ENCODE data around the gene EN2.
A peak's percentile ranks its signal among the peaks of the same experiment; 100 is the strongest.

The EN2 gene

GRCh38 chr7:155451840-155452239, 6.1 kb upstream of the EN2 start:
- DNase-seq = no peak

GRCh38 chr7:155452505-155453295, 5.2 kb upstream of the EN2 start:
- DNase-seq = no peak

- DNase-seq = no peak
Measured at GRCh38 chr7:155453296-155454182, 4.4 kb upstream of the EN2 start.

GRCh38 chr7:155454183-155455112, 3.5 kb upstream of the EN2 start:
- no peak for DNase-seq

DNA sequence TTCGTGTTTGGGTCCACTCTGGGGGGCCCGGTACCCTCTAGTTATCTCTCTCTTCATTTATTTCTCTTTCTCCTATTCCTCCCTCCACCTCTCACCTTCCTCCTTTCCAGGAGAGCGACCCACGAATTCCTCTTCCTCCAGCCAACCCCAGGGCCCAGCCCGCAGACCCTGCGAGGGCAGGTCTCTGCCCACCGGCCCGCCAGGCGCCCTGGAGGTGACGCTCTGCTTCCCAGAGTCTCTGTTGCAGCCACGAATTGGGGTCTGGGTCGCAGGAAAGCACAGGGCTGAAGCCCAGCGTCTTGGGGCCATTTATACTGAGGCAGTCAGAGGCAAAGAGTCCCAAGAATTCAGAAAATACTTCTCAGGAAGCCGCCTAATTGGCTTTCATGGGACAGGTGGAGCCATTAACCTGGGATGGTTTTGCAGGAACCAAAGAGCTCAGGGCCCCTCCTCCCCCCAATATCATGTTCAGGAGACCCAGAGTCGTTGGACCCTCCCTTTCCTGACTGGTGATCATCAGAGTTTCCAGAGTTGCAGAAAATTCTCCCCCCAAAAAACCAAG, 2.7 kb upstream of the EN2 start:
- no peak for DNase-seq

- no peak for DNase-seq
Measured at GRCh38 chr7:155455776-155456737, 1.9 kb upstream of the EN2 start.

- peak; percentile 52 to 69 for DNase-seq
Measured at GRCh38 chr7:155456738-155457543, 988 bp upstream of the EN2 start.

DNA sequence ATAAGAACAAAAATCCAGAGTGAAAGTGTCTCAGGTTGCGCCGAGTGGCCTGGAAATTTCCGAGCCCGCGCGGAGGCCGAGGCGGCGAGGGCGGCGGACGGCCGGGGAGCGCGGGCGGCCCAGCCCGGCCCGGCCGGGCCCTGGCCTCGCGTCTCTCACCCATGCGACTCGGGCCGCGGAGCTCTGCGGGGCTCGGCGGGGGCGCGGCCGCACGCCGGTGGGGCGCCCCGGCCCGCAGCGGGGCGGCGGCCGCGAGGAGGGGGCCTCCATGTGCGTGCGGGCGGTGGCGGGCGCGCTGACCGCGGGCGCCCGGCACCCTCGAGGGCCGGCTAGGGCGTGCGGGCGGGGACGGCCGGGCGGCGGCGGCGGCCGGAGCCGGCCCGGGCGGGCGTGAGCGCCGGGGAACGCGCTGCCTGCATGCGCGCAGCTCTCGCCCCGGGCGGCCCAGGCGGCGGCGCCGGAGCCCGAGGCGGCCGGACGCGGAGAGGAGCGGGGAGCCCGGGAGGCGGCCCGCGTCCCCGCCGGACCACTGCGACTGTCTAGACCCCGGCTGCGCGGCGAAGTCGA, 302 bp upstream of the EN2 start:
- DNase-seq = peak in 1 of 2 experiments; percentile 27

DNA sequence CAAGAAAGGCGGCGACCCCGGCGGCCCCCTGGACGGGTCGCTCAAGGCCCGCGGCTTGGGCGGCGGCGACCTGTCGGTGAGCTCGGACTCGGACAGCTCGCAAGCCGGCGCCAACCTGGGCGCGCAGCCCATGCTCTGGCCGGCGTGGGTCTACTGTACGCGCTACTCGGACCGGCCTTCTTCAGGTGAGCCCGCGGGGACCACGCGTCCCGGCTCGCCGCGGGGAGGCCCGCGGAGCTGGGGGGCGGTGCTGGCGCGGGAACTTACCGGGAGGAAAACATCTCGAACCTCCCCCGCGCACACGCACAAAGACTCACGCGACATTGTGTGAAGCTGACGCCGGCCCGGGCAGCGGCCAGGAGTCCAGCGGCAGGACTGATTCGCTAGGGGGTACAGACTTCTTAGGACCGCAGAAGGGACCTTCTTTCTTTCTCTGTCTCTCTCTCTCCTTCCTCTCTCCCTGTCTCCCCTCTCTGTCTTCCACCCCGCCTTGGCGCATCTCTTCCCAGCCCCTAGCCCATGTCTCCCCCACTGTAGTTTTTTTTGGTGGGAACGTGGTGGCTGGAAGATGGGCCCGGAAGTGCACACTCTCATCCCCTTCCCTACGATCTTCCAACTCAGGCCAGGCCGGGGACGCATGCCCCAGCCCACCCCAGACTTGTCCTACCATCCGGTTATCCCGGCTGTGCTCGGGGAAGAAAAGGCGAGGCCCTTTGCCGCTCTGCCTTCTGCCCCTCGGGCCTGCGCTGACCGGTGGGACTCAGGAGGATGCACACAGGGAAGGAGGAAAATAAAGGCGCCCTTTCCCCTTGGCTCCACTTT, 1.2 kb downstream of the EN2 start:
- DNase-seq = no peak

DNA sequence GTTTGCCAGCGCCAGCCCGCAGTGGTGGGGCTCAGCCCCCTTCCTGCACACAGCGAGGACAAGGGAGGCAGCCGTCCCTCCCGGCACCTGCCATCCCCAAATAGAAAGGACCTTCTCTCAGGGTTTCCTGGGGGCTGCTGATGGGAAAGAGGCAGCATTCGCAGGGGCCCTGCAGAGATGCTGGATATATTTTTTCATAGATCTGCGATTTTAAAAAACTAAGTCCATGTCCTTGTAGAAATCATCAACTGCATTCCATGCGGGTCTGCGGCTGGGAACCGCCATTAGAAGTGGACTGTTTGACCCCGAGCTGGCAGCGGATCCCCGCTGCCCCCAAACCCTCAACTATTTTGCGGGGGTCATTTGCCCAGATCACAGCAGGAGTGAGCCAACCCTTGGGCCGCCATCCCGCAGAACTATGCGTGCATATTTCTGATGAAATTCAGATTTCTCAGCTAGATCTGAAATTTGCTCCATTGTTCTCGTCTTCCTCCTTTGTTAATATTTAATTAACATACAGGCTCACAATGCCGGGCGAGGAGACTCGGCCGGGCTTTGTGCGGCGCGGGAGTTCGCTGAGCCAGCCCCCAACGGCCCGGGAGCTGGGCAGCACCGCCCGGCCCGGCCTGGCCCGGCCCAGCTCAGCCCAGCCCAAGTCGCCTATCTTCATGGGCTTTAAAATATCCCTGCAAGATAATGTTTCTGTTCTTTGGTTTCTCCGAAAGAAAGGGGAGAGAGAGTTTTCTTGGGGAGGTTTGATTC, 2.0 kb downstream of the EN2 start:
- no peak for DNase-seq

- DNase-seq = no peak
Measured at GRCh38 chr7:155460926-155461613, 3.1 kb downstream of the EN2 start.

GRCh38 chr7:155461631-155462030, 3.7 kb downstream of the EN2 start:
- no peak for DNase-seq

- DNase-seq = no peak
Measured at GRCh38 chr7:155462163-155462735, 4.3 kb downstream of the EN2 start.

GRCh38 chr7:155463114-155463811, 5.3 kb downstream of the EN2 start:
- DNase-seq = no peak

DNA sequence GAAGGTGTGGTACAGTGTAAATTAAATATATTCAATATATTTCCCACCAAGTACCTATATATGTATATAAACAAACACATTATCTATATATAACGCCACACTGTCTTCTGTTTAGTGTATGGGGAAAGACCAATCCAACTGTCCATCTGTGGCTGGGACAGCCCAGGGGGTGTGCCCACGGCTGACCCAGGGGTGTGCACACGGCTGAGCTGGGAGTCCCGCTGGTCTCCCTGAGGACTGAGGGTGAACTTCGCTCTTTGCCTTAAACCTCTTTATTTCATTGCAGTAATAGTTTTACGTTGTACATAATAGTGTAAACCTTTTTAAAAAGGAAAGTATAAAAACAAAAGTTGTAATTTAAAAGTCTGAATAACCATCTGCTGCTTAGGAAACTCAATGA, 6.3 kb downstream of the EN2 start:
- DNase-seq = no peak

DNA sequence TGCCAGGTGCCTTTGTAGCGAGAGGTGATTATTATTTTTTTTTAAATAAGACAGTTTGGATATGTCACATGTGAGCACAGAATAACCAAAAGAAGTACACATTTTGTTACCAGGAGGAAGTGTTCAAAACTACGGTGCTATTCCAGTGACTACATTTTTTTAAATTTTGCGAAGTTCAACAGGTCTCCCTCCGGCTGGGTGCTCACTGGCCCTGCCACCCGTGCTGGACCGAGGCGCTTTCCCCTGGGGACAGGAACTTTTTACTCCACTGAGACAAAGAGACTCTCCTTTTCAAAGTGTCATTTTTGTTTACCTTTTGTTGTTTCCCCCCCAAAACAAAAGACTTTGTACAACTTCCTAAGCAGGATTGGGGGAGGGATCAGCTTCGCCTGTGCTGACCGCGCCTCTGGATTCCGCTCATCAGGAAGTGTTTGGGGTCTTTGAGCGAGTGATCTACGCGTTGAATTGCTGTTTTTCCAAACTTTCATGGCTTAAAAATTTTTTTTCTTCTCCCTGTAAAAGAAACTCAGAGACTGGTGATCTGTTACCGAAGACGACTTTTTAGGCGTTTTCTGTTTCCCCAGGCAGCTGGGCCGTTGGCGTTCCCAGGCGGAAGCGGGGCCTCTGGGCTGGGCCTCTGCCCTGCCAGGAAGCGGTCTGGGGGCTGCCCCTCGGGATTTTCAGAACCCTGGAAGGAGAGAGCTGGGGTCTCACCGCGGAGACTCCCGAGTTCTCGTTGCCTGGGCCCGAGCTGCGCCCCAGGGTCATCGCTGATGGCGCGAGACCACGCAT, 7.2 kb downstream of the EN2 start:
- no peak for DNase-seq
